ENCODE results near the gene SPAG17. TPM values are rescaled to one million over a fixed set of nuclear protein-coding genes. Genes with fewer than 3 reads are reported as not detected.

The SPAG17 gene
- polyA plus RNA-seq, 1 of the 3 experiments (the other 2 are of a cell fraction): not detected

- POLR2A ChIA-PET: no interaction called here
- H2AFZ ChIP-seq (ENCODE audit: low read depth): no peak overlapping the region
These were observed 37.5 kb downstream of the SPAG17 start for GRCh38 chr1:118147522-118147921.

GRCh38 chr1:118145721-118146120 lies 39.3 kb downstream of the SPAG17 start:
- no peak for DNase-seq
- H3K4me3 ChIP-seq (ENCODE audit: low read depth in 2 of 2, low read length in 1 of 2): no peak overlapping the region
- H3K9ac ChIP-seq: no peak overlapping the region
- peaks cover 9% of the 10 kb centered on the region; the same call in 1 of the 2 replicates for H3K27me3 ChIP-seq (ENCODE audit: insufficient read depth)
- no peak overlapping the region for H2AFZ ChIP-seq (ENCODE audit: low read depth)
- H3K9me2 ChIP-seq: no peaks in the 10 kb centered on the region
- no peaks in the 10 kb centered on the region for H3K9me3 ChIP-seq
- no peak overlapping the region for H3K4me2 ChIP-seq
- ChIA-PET CTCF (interaction anchor here (2.2 kb wide), 1 partner anchor 863 kb away, joined by 7 read pairs; no protein-coding TSS in a partner anchor), POLR2A (no interaction called here)
- no peak overlapping the region for H3K27ac ChIP-seq (ENCODE audit: low read depth in 2 of 2, low read length in 1 of 2)
- no peaks in the 10 kb centered on the region for H3K4me1 ChIP-seq (ENCODE audit: control insufficient read depth in 1 of 2, insufficient read depth in 2 of 2, low read depth in 1 of 2, low read length in 1 of 2)
- no peaks in the 10 kb centered on the region for H4K20me1 ChIP-seq (ENCODE audit: insufficient read depth)
- no peaks in the 10 kb centered on the region for H3K36me3 ChIP-seq (replicated peaks in 1 of 2; ENCODE audit: control insufficient read depth in 1 of 2, insufficient read depth in 2 of 2, low read length in 1 of 2)
- WGBS (ENCODE audit: low lambda C conversion rate): 12% methylated on average over 2 of the region's 2 CpGs
- no peaks in the 10 kb centered on the region for H3K79me2 ChIP-seq (ENCODE audit: insufficient read depth)
- no peaks in the 10 kb centered on the region for H3F3A ChIP-seq (replicated peaks; ENCODE audit: insufficient read depth)
- no peak for TF ChIP-seq MEF2A (IDR thresholded peaks at IDR 0.05; ENCODE audit: borderline replicate concordance, low read depth)
- TF ChIP-seq, protein P1, sequence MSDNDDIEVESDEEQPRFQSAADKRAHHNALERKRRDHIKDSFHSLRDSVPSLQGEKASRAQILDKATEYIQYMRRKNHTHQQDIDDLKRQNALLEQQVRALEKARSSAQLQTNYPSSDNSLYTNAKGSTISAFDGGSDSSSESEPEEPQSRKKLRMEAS (IDR thresholded peaks at IDR 0.05; ENCODE audit: low read depth): no peak
- TF ChIP-seq RXRA (IDR thresholded peaks at IDR 0.05; ENCODE audit: borderline replicate concordance, low read depth): no peak
- no peak for TF ChIP-seq USF1 (IDR thresholded peaks at IDR 0.05; ENCODE audit: borderline replicate concordance, low read depth)
- TF ChIP-seq, protein P2, sequence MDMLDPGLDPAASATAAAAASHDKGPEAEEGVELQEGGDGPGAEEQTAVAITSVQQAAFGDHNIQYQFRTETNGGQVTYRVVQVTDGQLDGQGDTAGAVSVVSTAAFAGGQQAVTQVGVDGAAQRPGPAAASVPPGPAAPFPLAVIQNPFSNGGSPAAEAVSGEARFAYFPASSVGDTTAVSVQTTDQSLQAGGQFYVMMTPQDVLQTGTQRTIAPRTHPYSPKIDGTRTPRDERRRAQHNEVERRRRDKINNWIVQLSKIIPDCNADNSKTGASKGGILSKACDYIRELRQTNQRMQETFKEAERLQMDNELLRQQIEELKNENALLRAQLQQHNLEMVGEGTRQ (IDR thresholded peaks at IDR 0.05; ENCODE audit: borderline replicate concordance, low read depth, low read length): no peak
- TF ChIP-seq RAD21 (IDR thresholded peaks at IDR 0.05; ENCODE audit: low read length): no peak
- no peak for TF ChIP-seq GABPA (IDR thresholded peaks at IDR 0.05; ENCODE audit: low read depth)
- no peak for TF ChIP-seq EP300 (IDR thresholded peaks at IDR 0.05; ENCODE audit: borderline replicate concordance in 1 of 2, low read depth in 1 of 2, low read length in 1 of 2)
- TF ChIP-seq FOXM1 (IDR thresholded peaks at IDR 0.05; ENCODE audit: low read depth): no peak
- TF ChIP-seq, protein P3, sequence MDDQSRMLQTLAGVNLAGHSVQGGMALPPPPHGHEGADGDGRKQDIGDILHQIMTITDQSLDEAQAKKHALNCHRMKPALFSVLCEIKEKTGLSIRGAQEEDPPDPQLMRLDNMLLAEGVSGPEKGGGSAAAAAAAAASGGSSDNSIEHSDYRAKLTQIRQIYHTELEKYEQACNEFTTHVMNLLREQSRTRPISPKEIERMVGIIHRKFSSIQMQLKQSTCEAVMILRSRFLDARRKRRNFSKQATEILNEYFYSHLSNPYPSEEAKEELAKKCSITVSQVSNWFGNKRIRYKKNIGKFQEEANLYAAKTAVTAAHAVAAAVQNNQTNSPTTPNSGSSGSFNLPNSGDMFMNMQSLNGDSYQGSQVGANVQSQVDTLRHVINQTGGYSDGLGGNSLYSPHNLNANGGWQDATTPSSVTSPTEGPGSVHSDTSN (IDR thresholded peaks at IDR 0.05): no peak
- TF ChIP-seq RCOR1 (IDR thresholded peaks at IDR 0.05; ENCODE audit: low read length): no peak
- no peak for TF ChIP-seq GATA2 (CRISPR knock-in tag; IDR thresholded peaks at IDR 0.05)
- no peak for TF ChIP-seq FOSL2 (IDR thresholded peaks at IDR 0.05; ENCODE audit: borderline replicate concordance, low read depth)
- no peak for TF ChIP-seq NFIC (IDR thresholded peaks at IDR 0.05; ENCODE audit: borderline replicate concordance)
- no peak for TF ChIP-seq SIN3A (IDR thresholded peaks at IDR 0.05; ENCODE audit: borderline replicate concordance, low read depth, low read length)

More at GRCh38 chr1:118147522-118147921, 37.5 kb downstream of the SPAG17 start:
- TF ChIP-seq JUND (IDR thresholded peaks at IDR 0.05) (no peak), NRF1 (IDR thresholded peaks at IDR 0.05; ENCODE audit: low read depth, low read length) (no peak), FOXJ3 (CRISPR knock-in tag; IDR thresholded peaks at IDR 0.05) (no peak), TAF1 (IDR thresholded peaks at IDR 0.05; ENCODE audit: borderline replicate concordance, low read depth, low read length) (no peak), YY1 (IDR thresholded peaks at IDR 0.05; ENCODE audit: low read depth) (no peak), FOXM1 (IDR thresholded peaks at IDR 0.05; ENCODE audit: low read depth) (no peak), RXRA (IDR thresholded peaks at IDR 0.05; ENCODE audit: borderline replicate concordance, low read depth) (no peak), TCF12 (IDR thresholded peaks at IDR 0.05) (no peak), FOSL2 (IDR thresholded peaks at IDR 0.05; ENCODE audit: borderline replicate concordance, low read depth) (no peak), NFIC (IDR thresholded peaks at IDR 0.05; ENCODE audit: borderline replicate concordance) (no peak), RFX5 (IDR thresholded peaks at IDR 0.05; ENCODE audit: low read length) (no peak), SMC3 (IDR thresholded peaks at IDR 0.05; ENCODE audit: low read depth, low read length) (no peak), POLR2AphosphoS5 (IDR thresholded peaks at IDR 0.05; ENCODE audit: low read depth, low read length) (no peak)
- TF ChIP-seq, protein P4, sequence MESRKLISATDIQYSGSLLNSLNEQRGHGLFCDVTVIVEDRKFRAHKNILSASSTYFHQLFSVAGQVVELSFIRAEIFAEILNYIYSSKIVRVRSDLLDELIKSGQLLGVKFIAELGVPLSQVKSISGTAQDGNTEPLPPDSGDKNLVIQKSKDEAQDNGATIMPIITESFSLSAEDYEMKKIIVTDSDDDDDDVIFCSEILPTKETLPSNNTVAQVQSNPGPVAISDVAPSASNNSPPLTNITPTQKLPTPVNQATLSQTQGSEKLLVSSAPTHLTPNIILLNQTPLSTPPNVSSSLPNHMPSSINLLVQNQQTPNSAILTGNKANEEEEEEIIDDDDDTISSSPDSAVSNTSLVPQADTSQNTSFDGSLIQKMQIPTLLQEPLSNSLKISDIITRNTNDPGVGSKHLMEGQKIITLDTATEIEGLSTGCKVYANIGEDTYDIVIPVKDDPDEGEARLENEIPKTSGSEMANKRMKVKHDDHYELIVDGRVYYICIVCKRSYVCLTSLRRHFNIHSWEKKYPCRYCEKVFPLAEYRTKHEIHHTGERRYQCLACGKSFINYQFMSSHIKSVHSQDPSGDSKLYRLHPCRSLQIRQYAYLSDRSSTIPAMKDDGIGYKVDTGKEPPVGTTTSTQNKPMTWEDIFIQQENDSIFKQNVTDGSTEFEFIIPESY (IDR thresholded peaks at IDR 0.05; ENCODE audit: borderline replicate concordance, low read depth): no peak
- TF ChIP-seq, protein P3 (IDR thresholded peaks at IDR 0.05): no peak
- CTCF ChIA-PET: interaction anchor here (1.0 to 2.2 kb wide), 2 partner anchors 28 to 861 kb away, joined by 4 to 7 read pairs; no protein-coding TSS in a partner anchor
- H3K79me2 ChIP-seq (ENCODE audit: insufficient read depth): no peaks in the 10 kb centered on the region
- no peaks in the 10 kb centered on the region for H3K4me1 ChIP-seq (ENCODE audit: control insufficient read depth in 1 of 2, insufficient read depth in 2 of 2, low read depth in 1 of 2, low read length in 1 of 2)
- WGBS (ENCODE audit: low lambda C conversion rate): 4% methylated on average over 1 of the region's 1 CpG
- H3K9me3 ChIP-seq: no peaks in the 10 kb centered on the region
- no peak overlapping the region for H3K9ac ChIP-seq
- no peaks in the 10 kb centered on the region for H3K9me2 ChIP-seq
- no peaks in the 10 kb centered on the region for H4K20me1 ChIP-seq (ENCODE audit: insufficient read depth)
- no peak overlapping the region for H3K4me2 ChIP-seq
- H3K27ac ChIP-seq (ENCODE audit: low read depth in 2 of 2, low read length in 1 of 2): no peak overlapping the region
- H3F3A ChIP-seq (replicated peaks; ENCODE audit: insufficient read depth): no peaks in the 10 kb centered on the region
- peaks cover 9% of the 10 kb centered on the region; the same call in 1 of the 2 replicates for H3K27me3 ChIP-seq (ENCODE audit: insufficient read depth)
- DNase-seq: no peak
- H3K36me3 ChIP-seq (replicated peaks in 1 of 2; ENCODE audit: control insufficient read depth in 1 of 2, insufficient read depth in 2 of 2, low read length in 1 of 2): no peaks in the 10 kb centered on the region
- no peak overlapping the region for H3K4me3 ChIP-seq (ENCODE audit: low read depth in 2 of 2, low read length in 1 of 2)
